Measurements from ENCODE around the gene NFIA.

- TF ChIP-seq, protein P1, sequence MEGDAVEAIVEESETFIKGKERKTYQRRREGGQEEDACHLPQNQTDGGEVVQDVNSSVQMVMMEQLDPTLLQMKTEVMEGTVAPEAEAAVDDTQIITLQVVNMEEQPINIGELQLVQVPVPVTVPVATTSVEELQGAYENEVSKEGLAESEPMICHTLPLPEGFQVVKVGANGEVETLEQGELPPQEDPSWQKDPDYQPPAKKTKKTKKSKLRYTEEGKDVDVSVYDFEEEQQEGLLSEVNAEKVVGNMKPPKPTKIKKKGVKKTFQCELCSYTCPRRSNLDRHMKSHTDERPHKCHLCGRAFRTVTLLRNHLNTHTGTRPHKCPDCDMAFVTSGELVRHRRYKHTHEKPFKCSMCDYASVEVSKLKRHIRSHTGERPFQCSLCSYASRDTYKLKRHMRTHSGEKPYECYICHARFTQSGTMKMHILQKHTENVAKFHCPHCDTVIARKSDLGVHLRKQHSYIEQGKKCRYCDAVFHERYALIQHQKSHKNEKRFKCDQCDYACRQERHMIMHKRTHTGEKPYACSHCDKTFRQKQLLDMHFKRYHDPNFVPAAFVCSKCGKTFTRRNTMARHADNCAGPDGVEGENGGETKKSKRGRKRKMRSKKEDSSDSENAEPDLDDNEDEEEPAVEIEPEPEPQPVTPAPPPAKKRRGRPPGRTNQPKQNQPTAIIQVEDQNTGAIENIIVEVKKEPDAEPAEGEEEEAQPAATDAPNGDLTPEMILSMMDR (IDR thresholded peaks at IDR 0.05) = peak; percentile 26 to 80 (median 70)
- no peak for TF ChIP-seq POLR2A (IDR thresholded peaks at IDR 0.05)
Observed at GRCh38 chr1:61453111-61453961, 371.0 kb downstream of the NFIA start.

All from esophagus squamous epithelium (tissue), 4 donors.